PC-9 (cell line): ENCODE measurements around the gene SYNM. TPM values are rescaled to one million over a fixed set of nuclear protein-coding genes. Genes with fewer than 3 reads are reported as not detected.

ENCODE experiments used
- BruUV-seq: library from RNA; stranded (reverse); fragments of 400-500 nt; replicated peaks from 2 replicates; lab custom pipeline; 2021; lab: Mats Ljungman, UMichigan
- CTCF ChIA-PET: fragments of 300-600 bp; sonication (Branson Sonifier 250); formaldehyde crosslinking; loops from one replicate; lab custom pipeline; 2022; ENCODE audit warnings: antibody characterized with exemption; lab: Charles Lee
- POLR2A ChIA-PET: fragments of 300-600 bp; sonication (Branson Sonifier 250); formaldehyde crosslinking; loops from one replicate; lab custom pipeline; 2022; ENCODE audit warnings: antibody characterized with exemption; ENCODE audit not compliant: unreplicated experiment; lab: Charles Lee
- DNase-seq, 2 experiments: peaks; one replicate each; pipeline versions ENCODE4 v3.0.0 to v3.0.0-alpha.2; 2015 to 2022; ENCODE audit warnings: mixed read lengths in 1 of 2
- H2AFZ ChIP-seq: fragments of 200-600 bp; sonication (generic); 2 replicates; pipeline ENCODE4 v1.8.1; 2017; ENCODE audit warnings: antibody characterized with exemption
- H3F3A ChIP-seq: fragments of 200-600 bp; sonication (generic); 2 replicates; pipeline ENCODE4 v1.8.1; 2017; ENCODE audit warnings: antibody characterized with exemption, mild to moderate bottlenecking, low read depth; ENCODE audit not compliant: insufficient read depth
- H3K27ac ChIP-seq: fragments of 200-600 bp; sonication (generic); 2 replicates; pipeline ENCODE4 v1.6.1; 2016; ENCODE audit warnings: mixed run types
- H3K27me3 ChIP-seq: fragments of 200-600 bp; sonication (generic); 2 replicates; pipeline ENCODE4 v1.6.1; 2016; ENCODE audit warnings: low read depth, mixed run types; ENCODE audit not compliant: insufficient read depth
- H3K36me3 ChIP-seq: fragments of 200-600 bp; sonication (generic); 2 replicates; pipeline ENCODE4 v1.6.1; 2016; ENCODE audit warnings: low read depth, mixed run types
- H3K4me1 ChIP-seq: fragments of 200-600 bp; sonication (generic); replicated peaks from 2 replicates; pipeline ENCODE4 v1.6.1; 2016; ENCODE audit warnings: mixed run types; ENCODE audit not compliant: insufficient read depth
- H3K4me2 ChIP-seq: fragments of 200-600 bp; sonication (generic); 2 replicates; pipeline ENCODE4 v1.6.1; 2017; ENCODE audit warnings: mixed run types
- H3K4me3 ChIP-seq: fragments of 200-600 bp; sonication (generic); 2 replicates; pipeline ENCODE4 v1.6.1; 2016; ENCODE audit warnings: mixed run types
- H3K79me2 ChIP-seq: fragments of 200-600 bp; sonication (generic); 2 replicates; pipeline ENCODE4 v1.6.1; 2017; ENCODE audit warnings: low read depth, mixed run types
- H3K9me2 ChIP-seq: fragments of 200-600 bp; sonication (generic); 2 replicates; pipeline ENCODE4 v1.8.1; 2017; ENCODE audit warnings: mild to moderate bottlenecking; ENCODE audit not compliant: insufficient read depth
- H3K9me3 ChIP-seq: fragments of 200-600 bp; sonication (generic); 2 replicates; pipeline ENCODE4 v1.8.1; 2016; ENCODE audit warnings: low read depth; ENCODE audit not compliant: insufficient read depth
- H4K20me1 ChIP-seq: fragments of 200-600 bp; sonication (generic); 2 replicates; pipeline ENCODE4 v1.8.1; 2017; ENCODE audit not compliant: insufficient read depth
- EZH2 ChIP-seq: fragments of 200-600 bp; sonication (generic); IDR thresholded peaks from 2 replicates; pipeline ENCODE4 v1.8.0; 2017; ENCODE audit warnings: antibody characterized with exemption, low read depth
- intact Hi-C: fragments of 100-400 bp; cut with micrococcal nuclease; formaldehyde crosslinking; loops from one replicate; pipeline ENCODE4 v1.10.0; 2022; ENCODE audit not compliant: unreplicated experiment
- total RNA-seq: library from RNA; stranded (reverse); gene quantifications from 2 replicates; pipeline ENCODE4 v1.2.3, GENCODE V29; 2021
- TF ChIP-seq, protein P1 (sequence below): fragments of 200-600 bp; sonication (generic); conservative IDR thresholded peaks from 2 replicates; pipeline ENCODE4 v1.6.1; 2017; ENCODE audit warnings: mixed run types, antibody characterized with exemption, mild to moderate bottlenecking, moderate library complexity

SYNM gene
- total RNA-seq, 1 experiment from 2014 or later: 2.4 TPM

DNA sequence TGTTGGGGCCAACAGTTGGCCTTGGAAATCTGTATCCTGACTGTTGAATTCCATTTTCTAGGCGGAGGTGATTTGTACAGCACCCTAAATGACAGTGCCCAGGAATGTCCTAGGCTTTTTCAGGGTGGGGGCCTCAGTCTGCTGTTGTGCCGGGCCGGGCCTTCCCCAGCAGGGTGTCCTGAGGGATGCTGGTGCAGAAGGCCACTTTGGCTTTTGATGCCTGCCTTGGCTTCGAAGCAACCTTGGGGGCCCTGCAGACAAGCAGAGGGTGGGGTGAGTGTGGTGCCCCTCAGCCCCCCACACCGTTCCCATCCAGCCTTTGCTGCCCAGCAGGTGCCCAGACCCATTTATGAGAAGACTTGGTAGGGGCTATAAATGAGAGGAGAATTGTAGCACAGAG is 33.0 kb downstream of the SYNM start:
- H3K9me3 ChIP-seq: no peaks in the 10 kb centered on the region
- H4K20me1 ChIP-seq: no peaks in the 10 kb centered on the region
- no peaks in the 10 kb centered on the region; the same call in 1 of the 2 replicates for H3K4me1 ChIP-seq
- ChIA-PET POLR2A (no interaction called here), CTCF (no interaction called here)
- H2AFZ ChIP-seq: no peak overlapping the region
- DNase-seq: no peak
- no peaks in the 10 kb centered on the region for H3K79me2 ChIP-seq
- H3K9me2 ChIP-seq: no peaks in the 10 kb centered on the region
- H3F3A ChIP-seq: no peaks in the 10 kb centered on the region
- BruUV-seq: no TSS peak
- H3K27ac ChIP-seq: no peak overlapping the region
- no peaks in the 10 kb centered on the region for H3K36me3 ChIP-seq
- H3K4me2 ChIP-seq: no peak overlapping the region
- no peaks in the 10 kb centered on the region for H3K27me3 ChIP-seq
- TF ChIP-seq, protein P1, sequence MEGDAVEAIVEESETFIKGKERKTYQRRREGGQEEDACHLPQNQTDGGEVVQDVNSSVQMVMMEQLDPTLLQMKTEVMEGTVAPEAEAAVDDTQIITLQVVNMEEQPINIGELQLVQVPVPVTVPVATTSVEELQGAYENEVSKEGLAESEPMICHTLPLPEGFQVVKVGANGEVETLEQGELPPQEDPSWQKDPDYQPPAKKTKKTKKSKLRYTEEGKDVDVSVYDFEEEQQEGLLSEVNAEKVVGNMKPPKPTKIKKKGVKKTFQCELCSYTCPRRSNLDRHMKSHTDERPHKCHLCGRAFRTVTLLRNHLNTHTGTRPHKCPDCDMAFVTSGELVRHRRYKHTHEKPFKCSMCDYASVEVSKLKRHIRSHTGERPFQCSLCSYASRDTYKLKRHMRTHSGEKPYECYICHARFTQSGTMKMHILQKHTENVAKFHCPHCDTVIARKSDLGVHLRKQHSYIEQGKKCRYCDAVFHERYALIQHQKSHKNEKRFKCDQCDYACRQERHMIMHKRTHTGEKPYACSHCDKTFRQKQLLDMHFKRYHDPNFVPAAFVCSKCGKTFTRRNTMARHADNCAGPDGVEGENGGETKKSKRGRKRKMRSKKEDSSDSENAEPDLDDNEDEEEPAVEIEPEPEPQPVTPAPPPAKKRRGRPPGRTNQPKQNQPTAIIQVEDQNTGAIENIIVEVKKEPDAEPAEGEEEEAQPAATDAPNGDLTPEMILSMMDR: no peak
- TF ChIP-seq EZH2: no peak
- intact Hi-C loops: no loop called here
- no peak overlapping the region for H3K4me3 ChIP-seq

DNA sequence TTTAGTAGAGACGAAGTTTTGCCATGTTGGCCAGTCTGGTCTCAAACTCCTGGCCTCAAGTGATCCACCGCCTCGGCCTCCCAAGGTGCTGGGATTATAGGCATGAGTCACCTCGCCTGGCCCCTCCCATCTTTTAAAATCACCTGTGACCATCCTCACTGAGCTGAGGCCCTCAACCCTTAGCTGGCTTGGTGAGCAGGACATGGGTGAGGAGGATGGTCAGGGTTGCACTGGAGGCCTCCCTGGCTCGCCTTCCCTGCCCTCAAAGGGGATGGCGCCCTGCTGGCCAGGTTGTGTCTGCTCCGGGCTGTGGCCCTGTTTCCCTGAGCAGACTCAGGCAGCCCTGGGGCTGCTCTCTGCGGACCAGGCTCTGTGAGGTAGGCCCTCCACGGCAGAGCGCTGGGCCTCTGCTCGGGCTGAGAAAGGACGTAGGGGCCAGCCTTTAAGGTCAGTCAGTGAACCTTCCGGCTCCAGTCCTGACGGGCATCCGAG is 33.7 kb downstream of the SYNM start:
- intact Hi-C loops: no loop called here
- BruUV-seq: no TSS peak
- POLR2A ChIA-PET: no interaction called here

GRCh38 chr15:99139276-99139675 is 34.4 kb downstream of the SYNM start:
- TF ChIP-seq EZH2: no peak
- TF ChIP-seq, protein P1: no peak
- Histone ChIP-seq H3K27ac (no peak overlapping the region), H3K27me3 (no peaks in the 10 kb centered on the region), H3K9me3 (no peaks in the 10 kb centered on the region), H3K4me3 (no peak overlapping the region), H3K4me1 (no peaks in the 10 kb centered on the region; the same call in 1 of the 2 replicates), H2AFZ (no peak overlapping the region), H3K9me2 (no peaks in the 10 kb centered on the region), H3K79me2 (no peaks in the 10 kb centered on the region), H3K4me2 (no peak overlapping the region), H4K20me1 (no peaks in the 10 kb centered on the region), H3F3A (no peaks in the 10 kb centered on the region), H3K36me3 (no peaks in the 10 kb centered on the region)
- no peak for DNase-seq
- POLR2A ChIA-PET: no interaction called here
- intact Hi-C loops: no loop called here
- CTCF ChIA-PET: no interaction called here
- no TSS peak for BruUV-seq

More for the DNA sequence above, 33.7 kb downstream of the SYNM start:
- TF ChIP-seq, protein P1: no peak
- no peak for TF ChIP-seq EZH2
- CTCF ChIA-PET: no interaction called here
- no peak overlapping the region for H3K27ac ChIP-seq
- H3K9me3 ChIP-seq: no peaks in the 10 kb centered on the region
- DNase-seq: no peak
- no peaks in the 10 kb centered on the region for H3K79me2 ChIP-seq
- H3K4me1 ChIP-seq: no peaks in the 10 kb centered on the region; the same call in 1 of the 2 replicates
- H4K20me1 ChIP-seq: no peaks in the 10 kb centered on the region
- H3K36me3 ChIP-seq: no peaks in the 10 kb centered on the region
- H3K9me2 ChIP-seq: no peaks in the 10 kb centered on the region
- no peak overlapping the region for H2AFZ ChIP-seq
- no peaks in the 10 kb centered on the region for H3F3A ChIP-seq
- no peaks in the 10 kb centered on the region for H3K27me3 ChIP-seq
- no peak overlapping the region for H3K4me3 ChIP-seq
- no peak overlapping the region for H3K4me2 ChIP-seq
